Esophagus squamous epithelium (tissue), 4 donors: Measurements from ENCODE around the gene RHOBTB1.

Experiments used
- POLR2A ChIP-seq, 4 donors: fragments of 450-650 bp; IDR thresholded peaks; one replicate each; pipeline ENCODE4 v1.6.1; 2017; ENCODE audit warnings: antibody characterized with exemption in 4 of 4, mild to moderate bottlenecking in 4 of 4, moderate library complexity in 3 of 4
- TF ChIP-seq, protein P1 (sequence below), 6 experiments: fragments of 450-650 bp in 4 of 6; fragments of 200-600 bp in 2 of 6; sonication (generic) in 2 of 6; IDR thresholded peaks; one replicate each; pipeline ENCODE4 v1.5.1; 2016 to 2019; ENCODE audit warnings: antibody characterized with exemption in 6 of 6, mild to moderate bottlenecking in 4 of 6, moderate library complexity in 4 of 6

DNA sequence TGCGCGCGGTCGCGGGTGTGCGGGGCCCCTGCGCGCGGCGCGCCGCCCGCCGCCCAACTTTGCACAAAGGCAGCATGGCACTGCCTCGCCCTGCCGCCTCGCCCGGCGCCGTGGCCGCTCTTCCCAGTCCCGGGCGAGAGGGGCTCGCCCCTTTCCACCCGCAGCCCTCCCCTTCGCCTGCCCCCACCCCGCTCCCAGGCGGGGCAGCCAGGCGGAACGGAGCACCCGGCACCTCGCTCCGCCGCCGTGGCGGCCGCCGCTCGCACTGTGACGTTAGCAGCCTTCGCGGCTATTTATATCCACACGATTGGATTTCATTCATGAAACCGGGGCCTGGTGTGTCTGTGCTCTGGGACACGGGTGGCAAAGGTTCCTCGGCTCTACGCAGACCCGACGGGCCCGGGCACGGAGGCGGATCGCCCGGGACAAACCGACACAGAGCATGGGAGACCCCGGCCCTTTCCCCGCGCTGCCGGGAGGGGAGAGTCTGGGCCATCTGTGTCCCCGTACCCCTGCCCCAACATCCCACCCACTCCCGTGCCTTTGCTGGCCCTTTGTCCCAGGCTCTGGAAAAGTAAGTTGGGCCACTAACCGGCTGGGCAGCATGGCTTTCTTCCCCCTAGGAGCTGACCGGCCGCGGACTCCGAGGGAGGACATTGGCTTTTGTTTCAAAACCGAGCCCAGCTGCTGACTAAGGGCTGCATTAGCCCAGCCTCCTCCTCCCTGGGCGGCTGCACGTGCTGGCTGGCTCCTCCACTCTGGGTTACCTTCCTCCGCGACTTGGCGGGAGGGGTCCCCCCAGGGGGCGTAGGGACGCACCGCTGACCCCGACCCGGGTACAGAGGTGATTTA is at the start of gene RHOBTB1:
- TF ChIP-seq POLR2A (IDR thresholded peaks at IDR 0.05): peak in 2 of 4 donors; percentile 60 to 63
- TF ChIP-seq, protein P1, sequence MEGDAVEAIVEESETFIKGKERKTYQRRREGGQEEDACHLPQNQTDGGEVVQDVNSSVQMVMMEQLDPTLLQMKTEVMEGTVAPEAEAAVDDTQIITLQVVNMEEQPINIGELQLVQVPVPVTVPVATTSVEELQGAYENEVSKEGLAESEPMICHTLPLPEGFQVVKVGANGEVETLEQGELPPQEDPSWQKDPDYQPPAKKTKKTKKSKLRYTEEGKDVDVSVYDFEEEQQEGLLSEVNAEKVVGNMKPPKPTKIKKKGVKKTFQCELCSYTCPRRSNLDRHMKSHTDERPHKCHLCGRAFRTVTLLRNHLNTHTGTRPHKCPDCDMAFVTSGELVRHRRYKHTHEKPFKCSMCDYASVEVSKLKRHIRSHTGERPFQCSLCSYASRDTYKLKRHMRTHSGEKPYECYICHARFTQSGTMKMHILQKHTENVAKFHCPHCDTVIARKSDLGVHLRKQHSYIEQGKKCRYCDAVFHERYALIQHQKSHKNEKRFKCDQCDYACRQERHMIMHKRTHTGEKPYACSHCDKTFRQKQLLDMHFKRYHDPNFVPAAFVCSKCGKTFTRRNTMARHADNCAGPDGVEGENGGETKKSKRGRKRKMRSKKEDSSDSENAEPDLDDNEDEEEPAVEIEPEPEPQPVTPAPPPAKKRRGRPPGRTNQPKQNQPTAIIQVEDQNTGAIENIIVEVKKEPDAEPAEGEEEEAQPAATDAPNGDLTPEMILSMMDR (IDR thresholded peaks at IDR 0.05): no peak
